Measurements from ENCODE around the gene CCDC18. TPM values are rescaled to one million over a fixed set of nuclear protein-coding genes. Genes with fewer than 3 reads are reported as not detected.
A peak's percentile ranks its signal among the peaks of the same experiment; 100 is the strongest.
"Not testable (repeated sequence)": the region's sequence is repeated elsewhere in the genome, so short reads cannot be mapped to it uniquely, and the experiment has no call there.

Gene CCDC18
- total and polyA plus RNA-seq, 4 donors: 2.7 to 8.5 (median 7.2) TPM

DNA sequence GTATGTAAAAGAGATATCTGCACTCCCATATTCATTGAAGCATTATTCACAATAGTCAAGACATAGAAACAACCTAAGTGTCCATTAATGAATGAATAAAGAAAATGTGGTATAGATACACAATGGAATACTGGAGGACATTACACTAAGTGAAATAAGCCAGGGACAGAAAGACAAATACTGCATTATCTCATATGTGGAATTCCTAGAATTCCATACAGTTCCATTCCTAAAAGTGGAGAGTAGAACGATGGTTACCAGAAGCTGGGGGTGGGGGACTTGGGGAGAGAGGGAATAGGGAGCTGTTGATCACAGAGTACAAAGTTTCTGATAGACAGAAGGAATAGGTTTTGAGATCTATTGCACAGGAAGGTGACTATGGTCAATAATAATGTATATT lies 7.7 kb upstream of the CCDC18 start (continued):
- TF ChIP-seq RAD21 (IDR thresholded peaks at IDR 0.05) (no peak), RXRA (IDR thresholded peaks at IDR 0.05) (no peak), FOXA1 (IDR thresholded peaks at IDR 0.05) (no peak), FOXA2 (IDR thresholded peaks at IDR 0.05) (no peak), HNF4G (IDR thresholded peaks at IDR 0.05) (no peak), EGR1 (IDR thresholded peaks at IDR 0.05; ENCODE audit: low read depth in 2 of 2) (no peak), JUND (IDR thresholded peaks at IDR 0.05) (no peak)
- TF ChIP-seq, protein P1, sequence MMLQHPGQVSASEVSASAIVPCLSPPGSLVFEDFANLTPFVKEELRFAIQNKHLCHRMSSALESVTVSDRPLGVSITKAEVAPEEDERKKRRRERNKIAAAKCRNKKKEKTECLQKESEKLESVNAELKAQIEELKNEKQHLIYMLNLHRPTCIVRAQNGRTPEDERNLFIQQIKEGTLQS (IDR thresholded peaks at IDR 0.05): no peak

DNA sequence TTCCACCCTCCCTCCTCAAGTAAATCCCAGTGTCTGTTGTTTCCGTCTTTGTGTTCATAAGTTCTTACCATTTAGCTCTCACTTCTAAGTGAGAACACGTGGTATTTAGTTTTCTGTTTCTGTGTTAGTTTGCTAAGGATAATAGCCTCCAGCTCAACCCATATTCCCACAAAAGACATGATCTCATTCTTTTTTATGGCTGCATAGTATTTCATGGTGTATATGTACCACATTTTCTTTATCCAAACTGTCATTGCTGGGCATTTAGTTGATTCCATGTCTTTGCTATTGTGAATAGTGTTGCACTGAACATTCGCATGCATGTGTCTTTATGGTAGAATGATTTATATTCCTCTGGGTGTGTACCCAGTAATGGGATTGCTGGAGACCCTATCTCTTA lies 5.9 kb upstream of the CCDC18 start:
- H3K27me3 ChIP-seq (ENCODE audit: control insufficient read depth in 4 of 4, insufficient read depth in 4 of 4, low read length in 3 of 4); H3K36me3 ChIP-seq (ENCODE audit: control insufficient read depth in 4 of 4, insufficient read depth in 3 of 4, low read depth in 1 of 4, low read length in 3 of 4); DNase-seq (ENCODE audit: low spot score); H3K27ac ChIP-seq (ENCODE audit: low read depth in 1 of 2, low read length in 2 of 2); H3K9me3 ChIP-seq (ENCODE audit: control insufficient read depth in 4 of 4, low read length in 3 of 4); H3K4me3 ChIP-seq (ENCODE audit: low read depth in 1 of 3, low read length in 3 of 3); H3K9ac ChIP-seq (ENCODE audit: low read depth in 1 of 2, low read length in 2 of 2): not testable (repeated sequence)
- WGBS: 98% methylated on average over 3 of the region's 3 CpGs
- H3K4me1 ChIP-seq (ENCODE audit: control insufficient read depth in 4 of 4, insufficient read depth in 4 of 4, low read length in 3 of 4): peaks cover 9 to 31% (median 20%) of the 10 kb centered on the region in 4 donors

DNA sequence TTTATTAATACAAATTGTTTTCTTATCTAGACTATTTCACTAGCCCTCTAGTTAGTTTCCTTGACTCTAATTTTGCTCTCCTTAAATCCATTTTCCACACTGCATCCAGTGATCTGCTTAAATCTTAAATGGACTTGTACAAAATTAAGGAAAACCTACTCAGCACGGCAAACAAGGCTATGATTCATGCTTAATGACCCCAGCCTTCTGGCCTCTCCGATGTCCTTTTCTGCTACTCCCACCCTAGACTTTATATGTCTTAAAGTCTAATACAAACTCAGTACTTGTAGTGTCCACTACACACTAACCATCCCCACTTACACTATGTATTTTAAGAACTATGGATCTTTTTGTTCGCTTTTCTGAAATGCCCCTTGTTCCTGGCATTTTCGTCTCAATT lies 2.5 kb upstream of the CCDC18 start:
- Histone ChIP-seq H3K9ac (ENCODE audit: low read depth in 1 of 2, low read length in 2 of 2) (peak overlapping the region; percentile 99), H3K4me1 (ENCODE audit: control insufficient read depth in 4 of 4, insufficient read depth in 4 of 4, low read length in 3 of 4) (peaks cover 2 to 23% (median 16%) of the 10 kb centered on the region in 4 donors), H3K27me3 (ENCODE audit: control insufficient read depth in 4 of 4, insufficient read depth in 4 of 4, low read length in 3 of 4) (no peaks in the 10 kb centered on the region), H3K9me3 (ENCODE audit: control insufficient read depth in 4 of 4, low read length in 3 of 4) (no peaks in the 10 kb centered on the region), H3K4me3 (ENCODE audit: low read depth in 1 of 3, low read length in 3 of 3) (peak overlapping the region; percentile 67 to 94 (median 94)), H3K36me3 (ENCODE audit: control insufficient read depth in 4 of 4, insufficient read depth in 3 of 4, low read depth in 1 of 4, low read length in 3 of 4) (peaks cover 0 to 6% (median 2%) of the 10 kb centered on the region in 4 donors), H3K27ac (ENCODE audit: low read depth in 1 of 2, low read length in 2 of 2) (peak overlapping the region; percentile 99 to 100)
- TF ChIP-seq NR2F2 (IDR thresholded peaks at IDR 0.05) (no peak), RAD21 (IDR thresholded peaks at IDR 0.05) (no peak), EGR1 (IDR thresholded peaks at IDR 0.05; ENCODE audit: low read depth in 2 of 2) (no peak), HNF4G (IDR thresholded peaks at IDR 0.05) (no peak), RXRA (IDR thresholded peaks at IDR 0.05) (no peak)
- TF ChIP-seq, protein P2, sequence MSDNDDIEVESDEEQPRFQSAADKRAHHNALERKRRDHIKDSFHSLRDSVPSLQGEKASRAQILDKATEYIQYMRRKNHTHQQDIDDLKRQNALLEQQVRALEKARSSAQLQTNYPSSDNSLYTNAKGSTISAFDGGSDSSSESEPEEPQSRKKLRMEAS (IDR thresholded peaks at IDR 0.05): no peak
- TF ChIP-seq, protein P3, sequence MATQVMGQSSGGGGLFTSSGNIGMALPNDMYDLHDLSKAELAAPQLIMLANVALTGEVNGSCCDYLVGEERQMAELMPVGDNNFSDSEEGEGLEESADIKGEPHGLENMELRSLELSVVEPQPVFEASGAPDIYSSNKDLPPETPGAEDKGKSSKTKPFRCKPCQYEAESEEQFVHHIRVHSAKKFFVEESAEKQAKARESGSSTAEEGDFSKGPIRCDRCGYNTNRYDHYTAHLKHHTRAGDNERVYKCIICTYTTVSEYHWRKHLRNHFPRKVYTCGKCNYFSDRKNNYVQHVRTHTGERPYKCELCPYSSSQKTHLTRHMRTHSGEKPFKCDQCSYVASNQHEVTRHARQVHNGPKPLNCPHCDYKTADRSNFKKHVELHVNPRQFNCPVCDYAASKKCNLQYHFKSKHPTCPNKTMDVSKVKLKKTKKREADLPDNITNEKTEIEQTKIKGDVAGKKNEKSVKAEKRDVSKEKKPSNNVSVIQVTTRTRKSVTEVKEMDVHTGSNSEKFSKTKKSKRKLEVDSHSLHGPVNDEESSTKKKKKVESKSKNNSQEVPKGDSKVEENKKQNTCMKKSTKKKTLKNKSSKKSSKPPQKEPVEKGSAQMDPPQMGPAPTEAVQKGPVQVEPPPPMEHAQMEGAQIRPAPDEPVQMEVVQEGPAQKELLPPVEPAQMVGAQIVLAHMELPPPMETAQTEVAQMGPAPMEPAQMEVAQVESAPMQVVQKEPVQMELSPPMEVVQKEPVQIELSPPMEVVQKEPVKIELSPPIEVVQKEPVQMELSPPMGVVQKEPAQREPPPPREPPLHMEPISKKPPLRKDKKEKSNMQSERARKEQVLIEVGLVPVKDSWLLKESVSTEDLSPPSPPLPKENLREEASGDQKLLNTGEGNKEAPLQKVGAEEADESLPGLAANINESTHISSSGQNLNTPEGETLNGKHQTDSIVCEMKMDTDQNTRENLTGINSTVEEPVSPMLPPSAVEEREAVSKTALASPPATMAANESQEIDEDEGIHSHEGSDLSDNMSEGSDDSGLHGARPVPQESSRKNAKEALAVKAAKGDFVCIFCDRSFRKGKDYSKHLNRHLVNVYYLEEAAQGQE (IDR thresholded peaks at IDR 0.05): no peak
- TF ChIP-seq, protein P4, sequence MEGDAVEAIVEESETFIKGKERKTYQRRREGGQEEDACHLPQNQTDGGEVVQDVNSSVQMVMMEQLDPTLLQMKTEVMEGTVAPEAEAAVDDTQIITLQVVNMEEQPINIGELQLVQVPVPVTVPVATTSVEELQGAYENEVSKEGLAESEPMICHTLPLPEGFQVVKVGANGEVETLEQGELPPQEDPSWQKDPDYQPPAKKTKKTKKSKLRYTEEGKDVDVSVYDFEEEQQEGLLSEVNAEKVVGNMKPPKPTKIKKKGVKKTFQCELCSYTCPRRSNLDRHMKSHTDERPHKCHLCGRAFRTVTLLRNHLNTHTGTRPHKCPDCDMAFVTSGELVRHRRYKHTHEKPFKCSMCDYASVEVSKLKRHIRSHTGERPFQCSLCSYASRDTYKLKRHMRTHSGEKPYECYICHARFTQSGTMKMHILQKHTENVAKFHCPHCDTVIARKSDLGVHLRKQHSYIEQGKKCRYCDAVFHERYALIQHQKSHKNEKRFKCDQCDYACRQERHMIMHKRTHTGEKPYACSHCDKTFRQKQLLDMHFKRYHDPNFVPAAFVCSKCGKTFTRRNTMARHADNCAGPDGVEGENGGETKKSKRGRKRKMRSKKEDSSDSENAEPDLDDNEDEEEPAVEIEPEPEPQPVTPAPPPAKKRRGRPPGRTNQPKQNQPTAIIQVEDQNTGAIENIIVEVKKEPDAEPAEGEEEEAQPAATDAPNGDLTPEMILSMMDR (IDR thresholded peaks at IDR 0.05; ENCODE audit: low read depth, low read length, missing input control): no peak
- TF ChIP-seq, protein P1 (IDR thresholded peaks at IDR 0.05): no peak
- WGBS: 23% methylated on average over 4 of the region's 4 CpGs
- no peak for DNase-seq (ENCODE audit: low spot score)
